ENCODE measurements around the gene SYT5. TPM values are rescaled to one million over a fixed set of nuclear protein-coding genes. Genes with fewer than 3 reads are reported as not detected.

Gene SYT5
- total RNA-seq, 1 experiment from 2014 or later, result 2.3 TPM

DNA sequence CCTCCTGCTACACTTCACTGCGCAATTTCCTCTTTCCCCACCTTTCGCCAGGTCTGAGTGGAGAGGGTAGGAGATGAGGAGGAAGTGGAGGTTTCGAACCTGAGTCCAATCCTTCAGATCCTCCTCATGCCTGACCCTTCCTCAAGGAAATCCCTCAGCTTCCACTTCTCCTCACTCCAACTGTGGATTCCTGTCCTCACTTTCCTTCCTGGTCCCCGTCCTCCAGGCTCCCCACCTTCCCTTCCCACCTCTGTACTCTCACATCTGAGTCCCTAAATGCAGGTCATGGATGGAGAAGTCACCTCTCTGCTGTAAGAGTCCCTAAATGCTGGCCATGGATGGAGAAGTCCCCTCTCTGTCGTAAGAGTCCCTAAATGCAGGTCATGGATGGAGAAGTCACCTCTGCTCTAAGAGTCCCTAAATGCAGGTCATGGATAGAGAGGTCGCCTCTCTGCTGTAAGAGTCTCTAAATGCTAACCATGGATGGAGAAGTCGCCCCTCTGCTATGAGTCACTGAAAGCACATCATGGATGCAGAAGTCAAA is 45.4 kb upstream of the SYT5 start:
- ATAC-seq, result peak; percentile 48
- no peaks in the 10 kb centered on the region for H3K79me2 ChIP-seq (ENCODE audit: insufficient read depth, low read length)
- DNase-seq (ENCODE audit: low read depth, low spot score), result no peak
- intact Hi-C loops (cut with micrococcal nuclease), result no loop called here
- H3K27ac ChIP-seq (ENCODE audit: low read depth, low read length), result no peak overlapping the region; the same call in 1 of the 2 replicates
- BruUV-seq (replicated peaks), result no TSS peak
- H2AFZ ChIP-seq (ENCODE audit: low read depth, low read length, poor library complexity, severe bottlenecking), result no peak overlapping the region
- no peaks in the 10 kb centered on the region for H4K20me1 ChIP-seq (ENCODE audit: insufficient read depth)
- no peaks in the 10 kb centered on the region for H3K4me1 ChIP-seq (ENCODE audit: control insufficient read depth in 1 of 2, insufficient read depth in 2 of 2, low read length in 2 of 2)
- TF ChIP-seq EZH2phosphoT487 (IDR thresholded peaks at IDR 0.05; ENCODE audit: borderline replicate concordance), result no peak
- TF ChIP-seq RAD21 (IDR thresholded peaks at IDR 0.05; ENCODE audit: low read depth), result no peak
- no peak for TF ChIP-seq YY1 (IDR thresholded peaks at IDR 0.05; ENCODE audit: extremely low read depth, insufficient replicate concordance, low read depth, low read length)
- TF ChIP-seq JUND (IDR thresholded peaks at IDR 0.05), result no peak
- TF ChIP-seq SP1 (IDR thresholded peaks at IDR 0.05; ENCODE audit: low read depth), result no peak
- TF ChIP-seq POLR2AphosphoS5 (IDR thresholded peaks at IDR 0.05; ENCODE audit: low read depth, low read length), result no peak
- TF ChIP-seq, protein P1, sequence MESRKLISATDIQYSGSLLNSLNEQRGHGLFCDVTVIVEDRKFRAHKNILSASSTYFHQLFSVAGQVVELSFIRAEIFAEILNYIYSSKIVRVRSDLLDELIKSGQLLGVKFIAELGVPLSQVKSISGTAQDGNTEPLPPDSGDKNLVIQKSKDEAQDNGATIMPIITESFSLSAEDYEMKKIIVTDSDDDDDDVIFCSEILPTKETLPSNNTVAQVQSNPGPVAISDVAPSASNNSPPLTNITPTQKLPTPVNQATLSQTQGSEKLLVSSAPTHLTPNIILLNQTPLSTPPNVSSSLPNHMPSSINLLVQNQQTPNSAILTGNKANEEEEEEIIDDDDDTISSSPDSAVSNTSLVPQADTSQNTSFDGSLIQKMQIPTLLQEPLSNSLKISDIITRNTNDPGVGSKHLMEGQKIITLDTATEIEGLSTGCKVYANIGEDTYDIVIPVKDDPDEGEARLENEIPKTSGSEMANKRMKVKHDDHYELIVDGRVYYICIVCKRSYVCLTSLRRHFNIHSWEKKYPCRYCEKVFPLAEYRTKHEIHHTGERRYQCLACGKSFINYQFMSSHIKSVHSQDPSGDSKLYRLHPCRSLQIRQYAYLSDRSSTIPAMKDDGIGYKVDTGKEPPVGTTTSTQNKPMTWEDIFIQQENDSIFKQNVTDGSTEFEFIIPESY (IDR thresholded peaks at IDR 0.05; ENCODE audit: extremely low read depth, insufficient replicate concordance, low read length), result no peak
- no peak for TF ChIP-seq SIN3A (IDR thresholded peaks at IDR 0.05; ENCODE audit: low read depth)
- no peak for TF ChIP-seq SRF (IDR thresholded peaks at IDR 0.05; ENCODE audit: low read depth)
- TF ChIP-seq FOSL1 (IDR thresholded peaks at IDR 0.05; ENCODE audit: low read depth), result no peak
- TF ChIP-seq POLR2A (IDR thresholded peaks at IDR 0.05; ENCODE audit: borderline replicate concordance, extremely low read depth, insufficient read depth, insufficient read length), result no peak
- no peak for TF ChIP-seq TCF7L2 (IDR thresholded peaks at IDR 0.05; ENCODE audit: borderline replicate concordance, extremely low read depth, insufficient read depth, insufficient read length)
- TF ChIP-seq CBX3 (IDR thresholded peaks at IDR 0.05; ENCODE audit: low read depth), result no peak
- TF ChIP-seq ELF1 (IDR thresholded peaks at IDR 0.05; ENCODE audit: borderline replicate concordance, low read depth), result no peak
- no peak for TF ChIP-seq ZNF274 (IDR thresholded peaks at IDR 0.05; ENCODE audit: low read depth, low read length)
- no peak for TF ChIP-seq EZH2 (IDR thresholded peaks at IDR 0.05)
- TF ChIP-seq, protein P2, sequence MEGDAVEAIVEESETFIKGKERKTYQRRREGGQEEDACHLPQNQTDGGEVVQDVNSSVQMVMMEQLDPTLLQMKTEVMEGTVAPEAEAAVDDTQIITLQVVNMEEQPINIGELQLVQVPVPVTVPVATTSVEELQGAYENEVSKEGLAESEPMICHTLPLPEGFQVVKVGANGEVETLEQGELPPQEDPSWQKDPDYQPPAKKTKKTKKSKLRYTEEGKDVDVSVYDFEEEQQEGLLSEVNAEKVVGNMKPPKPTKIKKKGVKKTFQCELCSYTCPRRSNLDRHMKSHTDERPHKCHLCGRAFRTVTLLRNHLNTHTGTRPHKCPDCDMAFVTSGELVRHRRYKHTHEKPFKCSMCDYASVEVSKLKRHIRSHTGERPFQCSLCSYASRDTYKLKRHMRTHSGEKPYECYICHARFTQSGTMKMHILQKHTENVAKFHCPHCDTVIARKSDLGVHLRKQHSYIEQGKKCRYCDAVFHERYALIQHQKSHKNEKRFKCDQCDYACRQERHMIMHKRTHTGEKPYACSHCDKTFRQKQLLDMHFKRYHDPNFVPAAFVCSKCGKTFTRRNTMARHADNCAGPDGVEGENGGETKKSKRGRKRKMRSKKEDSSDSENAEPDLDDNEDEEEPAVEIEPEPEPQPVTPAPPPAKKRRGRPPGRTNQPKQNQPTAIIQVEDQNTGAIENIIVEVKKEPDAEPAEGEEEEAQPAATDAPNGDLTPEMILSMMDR (IDR thresholded peaks at IDR 0.05 in 2 of 3, conservative IDR thresholded peaks at IDR 0.05 in 1 of 3; ENCODE audit: borderline replicate concordance in 1 of 3, insufficient read depth in 1 of 3, low read depth in 2 of 3, low read length in 2 of 3), result no peak
- no peak for TF ChIP-seq CEBPB (IDR thresholded peaks at IDR 0.05; ENCODE audit: low read depth)
- TF ChIP-seq, protein P3, sequence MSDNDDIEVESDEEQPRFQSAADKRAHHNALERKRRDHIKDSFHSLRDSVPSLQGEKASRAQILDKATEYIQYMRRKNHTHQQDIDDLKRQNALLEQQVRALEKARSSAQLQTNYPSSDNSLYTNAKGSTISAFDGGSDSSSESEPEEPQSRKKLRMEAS (IDR thresholded peaks at IDR 0.05), result no peak
- TF ChIP-seq EGR1 (IDR thresholded peaks at IDR 0.05; ENCODE audit: low read depth), result no peak
- H3K9me3 ChIP-seq (ENCODE audit: control insufficient read depth in 1 of 2, insufficient read depth in 1 of 2, low read depth in 1 of 2, low read length in 2 of 2), result no peaks in the 10 kb centered on the region; a peak in 1 of 4 replicates
- no peak overlapping the region for H3K9ac ChIP-seq (ENCODE audit: low read length)
- RAD21 ChIA-PET (ENCODE audit: low non-redundant PET in 1 of 2, low total read pairs in 2 of 2, uncharacterized antibody in 2 of 2, unreplicated experiment in 2 of 2), result no interaction called here
- no peaks in the 10 kb centered on the region for H3K9me2 ChIP-seq (ENCODE audit: insufficient read depth)
- H3K4me3 ChIP-seq (replicated peaks in 1 of 2; ENCODE audit: low read depth in 1 of 2, low read length in 2 of 2), result no peak overlapping the region
- POLR2A ChIA-PET, result no interaction called here
- H3K27me3 ChIP-seq (ENCODE audit: insufficient read depth, low read length), result no peaks in the 10 kb centered on the region
- H3K36me3 ChIP-seq (ENCODE audit: control insufficient read depth in 1 of 2, insufficient read depth in 2 of 2, low read length in 2 of 2), result no peaks in the 10 kb centered on the region
- CTCF ChIA-PET, result no interaction called here
- no peak overlapping the region for H3K4me2 ChIP-seq (ENCODE audit: low read length)
